ENCODE data around the gene DNAAF9. TPM values are rescaled to one million over a fixed set of nuclear protein-coding genes. Genes with fewer than 3 reads are reported as not detected.

Gene DNAAF9
- total and polyA plus RNA-seq, 2 donors (not counting 1 experiment from before 2014, with no cell fraction given): 2.6 to 7.7 TPM

- 100% methylated on average over 1 of the region's 2 CpGs for WGBS (ENCODE audit: insufficient coverage)
- Mint-ChIP-seq H3K9me3 (ENCODE audit: insufficient read depth) (peaks cover 4% of the 10 kb centered on the region), H3K4me3 (no peak overlapping the region), H3K4me1 (no peaks in the 10 kb centered on the region), H3K27ac (no peak overlapping the region), H3K27me3 (no peaks in the 10 kb centered on the region)
- no peak overlapping the region for H2AFZ ChIP-seq (ENCODE audit: insufficient read depth, low read depth, low read length, poor library complexity, severe bottlenecking)
- ChIA-PET POLR2A (interaction anchor here (1.2 kb wide), 1 partner anchor 178 kb away, joined by 4 read pairs; no protein-coding TSS in a partner anchor), CTCF (no interaction called here)
- H3K79me2 ChIP-seq (ENCODE audit: control insufficient read depth, insufficient read depth, low read length): no peaks in the 10 kb centered on the region
- H3K27ac ChIP-seq (ENCODE audit: low read length in 2 of 2): no peak overlapping the region
- H3K4me3 ChIP-seq (ENCODE audit: control extremely low read depth in 1 of 5, extremely low read depth in 1 of 5, insufficient read depth in 1 of 5, low read depth in 2 of 5, low read length in 4 of 5): no peak overlapping the region
- no peaks in the 10 kb centered on the region for H3K36me3 ChIP-seq (replicated peaks in 1 of 2; ENCODE audit: control extremely low read depth in 1 of 2, control insufficient read depth in 1 of 2, extremely low read depth in 1 of 2, insufficient read depth in 2 of 2, low read length in 1 of 2)
- ATAC-seq (ENCODE audit: low read depth) (no peak), DNase-seq (no peak)
- intact Hi-C loops (cut with micrococcal nuclease): no loop called here
- H3K4me1 ChIP-seq (ENCODE audit: control insufficient read depth in 2 of 2, insufficient read depth in 2 of 2, low read length in 2 of 2): no peaks in the 10 kb centered on the region
- peaks cover 0 to 3% (median 0%) of the 10 kb centered on the region in 3 donors for H3K9me3 ChIP-seq (ENCODE audit: control extremely low read depth in 1 of 3, control insufficient read depth in 2 of 3, insufficient read depth in 1 of 3, low read length in 2 of 3)
- H3K9ac ChIP-seq (ENCODE audit: low read length): no peak overlapping the region
- TF ChIP-seq EZH2 (IDR thresholded peaks at IDR 0.05; ENCODE audit: borderline replicate concordance, insufficient read depth, low read depth, low read length, poor library complexity, severe bottlenecking): no peak
- TF ChIP-seq CTCF (IDR thresholded peaks at IDR 0.05): no peak
- H4K20me1 ChIP-seq (ENCODE audit: control insufficient read depth, insufficient read depth, low read length, poor library complexity, severe bottlenecking): peaks cover 5% of the 10 kb centered on the region
- H3K4me2 ChIP-seq (replicated peaks; ENCODE audit: low read depth, low read length, poor library complexity, severe bottlenecking): no peak overlapping the region
- no peaks in the 10 kb centered on the region for H3K27me3 ChIP-seq (replicated peaks in 1 of 4; ENCODE audit: control extremely low read depth in 1 of 4, control insufficient read depth in 3 of 4, insufficient read depth in 4 of 4, low read length in 3 of 4)
Observed at GRCh38 chr20:3396492-3396891, 11.0 kb downstream of the DNAAF9 start.

- ATAC-seq (ENCODE audit: low read depth) (no peak), DNase-seq (no peak)
- H3K4me1 ChIP-seq (ENCODE audit: control insufficient read depth in 2 of 2, insufficient read depth in 2 of 2, low read length in 2 of 2): no peaks in the 10 kb centered on the region
- Mint-ChIP-seq H3K27ac (no peak overlapping the region), H3K9me3 (ENCODE audit: insufficient read depth) (peaks cover 8% of the 10 kb centered on the region), H3K27me3 (no peaks in the 10 kb centered on the region), H3K4me1 (peaks cover 3% of the 10 kb centered on the region), H3K4me3 (no peak overlapping the region)
- ChIA-PET POLR2A (no interaction called here), CTCF (no interaction called here)
- H3K4me2 ChIP-seq (replicated peaks; ENCODE audit: low read depth, low read length, poor library complexity, severe bottlenecking): no peak overlapping the region
- no peaks in the 10 kb centered on the region for H3K79me2 ChIP-seq (ENCODE audit: control insufficient read depth, insufficient read depth, low read length)
- H3K36me3 ChIP-seq (replicated peaks in 1 of 2; ENCODE audit: control extremely low read depth in 1 of 2, control insufficient read depth in 1 of 2, extremely low read depth in 1 of 2, insufficient read depth in 2 of 2, low read length in 1 of 2): no peaks in the 10 kb centered on the region
- H3K4me3 ChIP-seq (ENCODE audit: control extremely low read depth in 1 of 5, extremely low read depth in 1 of 5, insufficient read depth in 1 of 5, low read depth in 2 of 5, low read length in 4 of 5): no peak overlapping the region
- peaks cover 0 to 3% (median 0%) of the 10 kb centered on the region in 3 donors for H3K9me3 ChIP-seq (ENCODE audit: control extremely low read depth in 1 of 3, control insufficient read depth in 2 of 3, insufficient read depth in 1 of 3, low read length in 2 of 3)
- H3K27me3 ChIP-seq (replicated peaks in 1 of 4; ENCODE audit: control extremely low read depth in 1 of 4, control insufficient read depth in 3 of 4, insufficient read depth in 4 of 4, low read length in 3 of 4): no peaks in the 10 kb centered on the region
- peaks cover under 1% of the 10 kb centered on the region for H4K20me1 ChIP-seq (ENCODE audit: control insufficient read depth, insufficient read depth, low read length, poor library complexity, severe bottlenecking)
- H3K9ac ChIP-seq (ENCODE audit: low read length): no peak overlapping the region
- no CpG with 5 or more reads among the region's 1 CpG for WGBS (ENCODE audit: insufficient coverage)
- intact Hi-C loops (cut with micrococcal nuclease): no loop called here
- no peak overlapping the region for H3K27ac ChIP-seq (ENCODE audit: low read length in 2 of 2)
- no peak overlapping the region for H2AFZ ChIP-seq (ENCODE audit: insufficient read depth, low read depth, low read length, poor library complexity, severe bottlenecking)
- TF ChIP-seq EZH2 (IDR thresholded peaks at IDR 0.05; ENCODE audit: borderline replicate concordance, insufficient read depth, low read depth, low read length, poor library complexity, severe bottlenecking) (no peak), CTCF (IDR thresholded peaks at IDR 0.05) (no peak)
Observed at GRCh38 chr20:3392756-3393155, 14.7 kb downstream of the DNAAF9 start.

Data from B cell (primary cell).